Stromal cell of bone marrow (primary cell): ENCODE data around the gene NFIL3.

ENCODE experiments used
- DNase-seq: peaks from one replicate; pipeline ENCODE4 v3.0.0-alpha.2; 2012; ENCODE audit warnings: low read depth

Gene NFIL3

DNA sequence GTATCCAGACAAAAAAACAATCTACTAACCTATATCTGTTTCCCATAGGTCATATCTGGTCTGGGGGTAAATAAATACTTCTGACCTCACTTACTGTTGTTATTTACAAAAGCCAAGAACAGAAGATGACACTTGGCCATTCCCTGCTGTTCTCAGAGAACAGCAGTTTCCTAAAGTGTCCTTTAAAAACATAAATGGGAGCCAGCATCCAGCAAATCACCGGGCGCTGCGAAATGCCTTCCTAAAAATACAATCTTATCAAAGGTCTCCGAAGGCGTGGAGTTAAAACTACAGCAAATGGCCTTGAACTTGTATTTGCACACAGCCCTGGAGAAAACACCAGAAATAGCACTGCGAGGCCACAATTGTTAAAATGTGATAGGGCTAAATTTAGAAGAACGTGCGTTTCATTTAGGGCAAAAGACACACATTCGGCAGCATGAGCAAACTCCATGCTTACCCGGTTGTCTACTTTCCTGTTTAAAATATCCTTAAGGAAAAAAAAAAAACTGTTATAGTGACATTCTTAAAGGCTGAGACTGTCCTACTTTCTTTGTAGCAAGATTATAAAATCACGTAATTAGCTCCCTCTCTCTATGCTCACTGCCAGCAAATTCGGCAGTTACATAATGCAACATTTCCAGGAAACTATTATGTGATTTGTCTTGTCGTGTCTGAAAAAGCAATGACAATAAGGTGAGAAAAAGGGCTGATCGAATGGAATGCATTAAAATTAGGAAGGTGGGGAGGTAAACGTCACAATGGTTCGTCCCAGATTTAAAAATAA lies 1.5 kb downstream of the NFIL3 start:
- no peak for DNase-seq

GRCh38 chr9:91421128-91421765 lies 2.4 kb downstream of the NFIL3 start:
- no peak for DNase-seq

- no peak for DNase-seq
These were observed 3.0 kb downstream of the NFIL3 start for GRCh38 chr9:91420501-91421127.

GRCh38 chr9:91419222-91420191 lies 4.1 kb downstream of the NFIL3 start:
- DNase-seq = peak; percentile 97

DNA sequence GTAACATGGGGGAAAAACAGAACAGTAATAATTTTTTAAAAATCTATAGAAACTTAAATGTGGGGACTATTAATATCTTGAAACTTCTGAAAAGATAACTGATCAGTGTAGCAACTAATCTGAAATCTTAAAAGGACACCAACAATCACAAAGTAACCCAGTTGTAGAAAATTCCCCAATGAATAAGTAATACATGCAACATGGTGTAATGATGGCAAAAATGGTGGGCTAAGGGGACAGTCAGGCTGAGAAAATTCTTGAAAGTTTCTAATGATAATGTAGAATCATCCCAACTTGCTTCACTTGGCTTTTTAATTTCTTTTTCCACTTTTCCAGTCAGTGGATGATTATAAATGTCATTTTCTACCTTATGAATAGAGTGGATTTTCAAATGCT lies 5.4 kb downstream of the NFIL3 start:
- no peak for DNase-seq

GRCh38 chr9:91417602-91418214 lies 5.9 kb downstream of the NFIL3 start:
- DNase-seq = no peak

DNA sequence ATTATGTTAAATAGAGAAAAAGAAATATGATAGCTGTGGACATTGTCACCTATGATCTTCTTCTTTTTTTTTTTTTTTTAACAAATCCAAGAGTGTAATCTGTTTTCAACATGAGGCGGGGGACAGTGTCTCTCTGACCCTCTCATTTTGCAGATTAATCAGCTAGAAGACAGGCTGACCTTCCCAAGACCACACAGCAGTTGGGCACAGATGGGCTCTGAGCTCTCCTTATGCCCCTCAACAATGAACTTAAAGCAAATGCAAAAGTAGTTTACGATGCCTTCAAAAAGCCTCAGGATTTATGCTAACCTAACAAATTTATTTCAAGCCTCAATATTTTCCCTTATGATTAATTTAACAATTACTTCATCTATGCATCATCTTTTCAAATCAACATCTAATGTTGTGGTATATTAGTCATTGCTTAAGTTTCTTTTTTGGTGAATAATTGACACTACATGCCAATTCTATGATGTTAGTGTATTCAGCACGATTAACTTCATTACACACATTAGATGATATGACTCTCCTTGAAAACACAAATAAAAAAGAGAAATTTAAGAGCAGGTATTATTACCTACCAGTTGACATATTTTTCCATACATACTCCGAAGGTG lies 7.4 kb downstream of the NFIL3 start:
- no peak for DNase-seq

GRCh38 chr9:91415290-91415689 lies 8.3 kb downstream of the NFIL3 start:
- no peak for DNase-seq

GRCh38 chr9:91412941-91413340 lies 10.7 kb downstream of the NFIL3 start:
- no peak for DNase-seq

DNA sequence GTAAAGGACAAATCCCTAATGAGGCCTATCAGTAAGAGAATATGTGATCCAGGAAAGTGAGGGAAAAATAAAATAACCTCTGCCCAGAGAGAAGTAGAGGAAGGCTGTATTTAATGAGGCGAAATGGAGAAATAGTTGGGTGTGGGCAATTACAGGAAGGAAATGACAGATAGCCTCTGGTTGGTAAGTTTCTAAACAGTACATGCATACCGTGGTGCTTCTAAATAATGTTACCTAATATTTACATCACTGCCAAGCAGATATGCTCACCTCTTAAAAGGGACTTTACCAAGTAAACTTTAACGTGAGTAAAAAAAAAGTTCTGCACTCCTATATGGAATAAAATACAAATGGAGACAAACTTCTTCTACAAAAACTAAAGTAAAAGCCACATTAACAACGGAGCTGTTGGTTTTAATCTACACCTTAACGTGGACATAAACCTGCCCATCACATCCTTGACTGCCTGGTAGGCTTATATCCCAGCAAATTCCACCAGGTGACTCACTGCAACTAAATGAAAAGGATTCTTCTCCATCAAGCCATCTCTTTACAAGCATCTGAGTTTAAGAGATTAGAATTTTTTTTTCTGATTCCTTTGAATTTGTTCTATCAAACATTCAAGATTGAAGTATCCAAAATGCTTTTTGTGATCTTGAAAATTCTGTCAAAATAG lies 12.4 kb downstream of the NFIL3 start:
- DNase-seq = no peak

GRCh38 chr9:91410161-91410560 lies 13.5 kb downstream of the NFIL3 start:
- DNase-seq = no peak

GRCh38 chr9:91408475-91408874 lies 15.2 kb downstream of the NFIL3 start:
- no peak for DNase-seq

- DNase-seq = no peak
These were observed 15.9 kb downstream of the NFIL3 start for GRCh38 chr9:91407580-91408318.

GRCh38 chr9:91405343-91406077 lies 18.1 kb downstream of the NFIL3 start:
- DNase-seq = no peak

DNA sequence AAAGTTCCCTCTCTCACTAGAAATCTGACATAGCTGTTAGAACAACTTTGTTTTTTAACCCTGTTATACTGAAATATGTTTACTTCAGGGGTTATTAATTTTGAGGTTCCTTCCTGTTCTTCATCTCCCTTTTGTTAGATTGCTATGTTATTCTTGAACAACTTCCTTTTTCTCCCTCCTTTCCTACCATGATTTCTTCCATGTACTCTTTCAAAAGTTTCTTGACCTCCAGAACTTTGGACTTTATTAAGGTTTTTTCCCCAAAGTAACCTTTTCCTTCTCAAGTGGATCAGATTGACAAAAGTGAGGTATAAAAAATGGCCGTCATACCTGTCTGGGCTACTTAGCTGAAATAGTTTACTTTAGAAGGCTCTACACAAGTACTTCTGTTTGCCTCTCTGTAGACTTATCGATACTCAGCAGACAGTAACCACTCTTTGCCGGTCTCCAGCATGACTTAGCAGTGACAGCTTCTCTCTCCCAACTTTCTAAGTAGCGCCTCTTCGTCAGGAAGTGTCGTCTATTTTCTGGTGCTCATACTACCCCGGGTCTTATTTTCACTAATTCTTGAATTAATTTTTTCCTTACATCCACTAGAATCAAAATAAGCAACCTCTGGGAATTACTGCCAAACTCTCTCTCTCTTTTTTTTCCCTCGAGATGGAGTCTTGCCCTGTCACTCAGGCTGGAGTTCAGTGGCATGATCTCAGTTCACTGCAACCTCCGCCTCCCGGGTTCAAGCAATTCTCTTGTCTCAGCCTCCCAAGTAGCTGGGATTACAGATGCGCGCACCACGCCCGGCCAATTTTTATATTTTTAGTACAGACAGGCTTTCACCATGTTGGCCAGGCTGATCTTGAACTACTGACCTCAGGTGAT lies 19.7 kb downstream of the NFIL3 start:
- DNase-seq = no peak

DNA sequence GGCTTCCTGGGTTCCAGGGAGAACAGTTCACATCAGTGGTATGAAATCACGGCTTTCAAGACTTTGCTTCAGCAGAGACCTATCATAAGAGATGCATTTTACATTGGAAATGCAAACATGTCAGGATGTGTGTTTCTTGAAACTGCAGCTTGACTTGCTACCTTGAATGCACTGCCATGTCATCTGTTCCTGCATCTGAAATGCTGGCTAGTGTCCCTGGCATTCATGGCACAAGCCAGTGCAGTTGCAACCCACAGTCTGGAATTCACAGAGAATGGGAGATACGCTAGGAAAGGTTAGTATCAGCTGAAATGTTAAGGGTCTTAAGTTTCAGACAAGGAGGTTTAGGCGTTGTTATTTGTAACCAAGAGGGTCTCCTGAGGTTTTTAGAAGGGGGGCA lies 24.7 kb downstream of the NFIL3 start:
- no peak for DNase-seq

DNA sequence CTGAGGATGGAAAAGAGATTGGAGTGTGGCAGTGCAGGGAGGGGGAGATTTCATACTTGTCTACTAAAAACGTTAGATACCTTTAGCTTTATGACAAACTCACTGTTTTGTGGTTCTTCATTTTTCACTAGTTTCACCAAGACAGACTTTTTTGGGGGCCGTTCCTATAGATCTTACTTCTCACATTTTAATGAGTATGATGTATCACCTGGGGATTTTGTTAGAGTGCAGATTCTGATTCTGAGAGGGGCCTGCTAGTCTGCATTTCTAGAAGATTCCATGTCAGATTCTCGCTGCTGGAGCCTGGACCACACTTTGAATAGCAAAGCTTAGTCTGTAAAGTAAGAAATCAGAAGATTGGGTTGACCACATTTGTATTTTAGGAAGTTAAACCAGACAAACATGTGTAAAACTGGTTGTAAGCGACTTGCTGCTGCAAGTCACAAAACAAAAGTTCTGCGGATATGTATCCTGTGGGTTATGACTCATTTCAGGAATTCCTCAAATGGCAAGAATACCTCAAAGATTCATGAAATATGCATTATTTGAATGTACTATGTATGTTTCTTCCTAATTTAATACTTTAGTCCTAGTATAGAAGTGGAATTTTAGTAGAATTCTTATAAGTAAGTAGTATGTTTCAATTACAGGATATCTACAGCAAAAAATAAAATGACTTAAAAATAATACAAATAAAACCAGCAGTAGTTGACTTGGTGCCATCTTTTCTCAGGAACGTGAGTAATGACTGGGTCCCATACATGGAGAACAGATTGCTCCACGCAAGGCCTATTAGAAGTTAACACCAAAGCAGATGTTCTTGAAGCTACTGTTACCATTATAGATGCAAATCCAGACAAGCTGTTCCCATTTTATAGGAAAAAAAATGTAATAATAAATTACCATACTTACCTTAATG lies 27.8 kb downstream of the NFIL3 start:
- peak; percentile 50 for DNase-seq
